Mesenchymal stem cell (in vitro differentiated cells and primary cell): ENCODE data around the gene ACSF3.

ENCODE experiments used
- DNase-seq: peaks from one replicate; pipeline ENCODE4 v3.0.0-alpha.2; 2013
- H2AFZ ChIP-seq: one replicate; pipeline ENCODE4 v1.6.1; 2013; ENCODE audit warnings: low read depth, mild to moderate bottlenecking, control low read depth, inconsistent platforms, low read length, moderate library complexity
- H2AK5ac ChIP-seq: 2 replicates; pipeline ENCODE4 v1.6.1; 2013; ENCODE audit warnings: low read length, moderate library complexity, mild to moderate bottlenecking, inconsistent platforms; ENCODE audit not compliant: severe bottlenecking
- H2BK120ac ChIP-seq: one replicate; pipeline ENCODE4 v1.6.1; 2013; ENCODE audit warnings: low read depth, mild to moderate bottlenecking, inconsistent platforms, low read length, moderate library complexity
- H2BK12ac ChIP-seq, 2 experiments: one replicate each; pipeline ENCODE4 v1.6.1; 2013; ENCODE audit warnings: inconsistent platforms in 2 of 2, low read length in 2 of 2, mild to moderate bottlenecking in 2 of 2, moderate library complexity in 2 of 2, control low read depth in 1 of 2
- H2BK15ac ChIP-seq: one replicate; pipeline ENCODE4 v1.6.1; 2013; ENCODE audit warnings: mild to moderate bottlenecking, low read depth, inconsistent platforms; ENCODE audit not compliant: poor library complexity, severe bottlenecking
- H2BK5ac ChIP-seq: 2 replicates; pipeline ENCODE4 v1.6.1; 2013; ENCODE audit warnings: low read depth, mild to moderate bottlenecking, low read length, control low read depth, inconsistent platforms; ENCODE audit not compliant: poor library complexity, severe bottlenecking
- H3K14ac ChIP-seq, 2 experiments: one replicate each; pipeline ENCODE4 v1.6.1; 2013; ENCODE audit warnings: inconsistent platforms in 2 of 2, low read length in 2 of 2, control low read depth in 1 of 2, mild to moderate bottlenecking in 1 of 2, moderate library complexity in 1 of 2
- H3K18ac ChIP-seq, 2 experiments: one replicate each; pipeline ENCODE4 v1.6.1; 2013; ENCODE audit warnings: inconsistent platforms in 2 of 2, low read length in 2 of 2, control low read depth in 1 of 2, low read depth in 1 of 2, mild to moderate bottlenecking in 1 of 2
- H3K23ac ChIP-seq, 2 experiments: one replicate each; pipeline ENCODE4 v1.6.1; 2013; ENCODE audit warnings: inconsistent platforms in 2 of 2, low read length in 2 of 2, mild to moderate bottlenecking in 2 of 2, moderate library complexity in 2 of 2, control low read depth in 1 of 2
- H3K27ac ChIP-seq: 2 replicates; pipeline ENCODE4 v1.5.1; 2013; ENCODE audit warnings: mild to moderate bottlenecking, moderate library complexity, low read length, control low read depth, inconsistent platforms; ENCODE audit not compliant: poor library complexity, severe bottlenecking
- H3K27me3 ChIP-seq, 2 experiments: 2 replicates each; pipeline versions ENCODE4 v1.6.1 to v1.7.0; 2013; ENCODE audit warnings: low read length in 2 of 2, mild to moderate bottlenecking in 2 of 2, moderate library complexity in 2 of 2, control low read depth in 1 of 2, inconsistent platforms in 1 of 2; ENCODE audit not compliant: control insufficient read depth in 1 of 2, insufficient read depth in 1 of 2
- H3K36me3 ChIP-seq, 2 experiments: 2 replicates each; pipeline versions ENCODE4 v1.6.1 to v1.7.0; 2013; ENCODE audit warnings: low read length in 2 of 2, control low read depth in 1 of 2, inconsistent platforms in 1 of 2, low read depth in 1 of 2, mild to moderate bottlenecking in 1 of 2; ENCODE audit not compliant: insufficient read depth in 2 of 2, control insufficient read depth in 1 of 2
- H3K4ac ChIP-seq, 2 experiments: one replicate each; pipeline ENCODE4 v1.6.1; 2013; ENCODE audit warnings: inconsistent platforms in 2 of 2, low read length in 2 of 2, mild to moderate bottlenecking in 2 of 2, moderate library complexity in 2 of 2, control low read depth in 1 of 2, low read depth in 1 of 2
- H3K4me1 ChIP-seq: 2 replicates; pipeline ENCODE4 v1.6.1; 2013; ENCODE audit warnings: low read depth, low read length, control low read depth; ENCODE audit not compliant: control insufficient read depth, insufficient read depth
- H3K4me2 ChIP-seq: 2 replicates; pipeline ENCODE4 v1.6.1; 2013; ENCODE audit warnings: low read length, mild to moderate bottlenecking, inconsistent platforms; ENCODE audit not compliant: poor library complexity, severe bottlenecking
- H3K4me3 ChIP-seq, 2 experiments: 2 replicates each; pipeline versions ENCODE4 v1.5.1 to v1.7.0; 2013; ENCODE audit warnings: low read length in 2 of 2, mild to moderate bottlenecking in 2 of 2, control low read depth in 1 of 2, low read depth in 1 of 2; ENCODE audit not compliant: insufficient read depth in 1 of 2
- H3K79me1 ChIP-seq: replicated peaks from 2 replicates; pipeline ENCODE4 v1.6.1; 2013; ENCODE audit warnings: mild to moderate bottlenecking, control low read depth, low read length, inconsistent platforms; ENCODE audit not compliant: poor library complexity, severe bottlenecking
- H3K9ac ChIP-seq: 2 replicates; pipeline ENCODE4 v1.7.0; 2013; ENCODE audit warnings: mild to moderate bottlenecking, low read length, moderate library complexity
- H3K9me3 ChIP-seq: 2 replicates; pipeline ENCODE4 v1.7.0; 2013; ENCODE audit warnings: mild to moderate bottlenecking, low read length; ENCODE audit not compliant: control insufficient read depth
- H4K8ac ChIP-seq: one replicate; pipeline ENCODE4 v1.6.1; 2013; ENCODE audit warnings: inconsistent platforms, mild to moderate bottlenecking, low read length, moderate library complexity
- H4K91ac ChIP-seq: one replicate; pipeline ENCODE4 v1.6.1; 2013; ENCODE audit warnings: mild to moderate bottlenecking, low read length, inconsistent platforms
- WGBS: methylation state at CpG from one replicate; pipeline ENCODE4 v1.1.7; 2013; ENCODE audit warnings: mixed read lengths; 5-methylcytosine and 5-hydroxymethylcytosine counted together

The ACSF3 gene

GRCh38 chr16:89132194-89133005 lies 38.7 kb downstream of the ACSF3 start:
- no peak overlapping the region for H3K9ac ChIP-seq
- no peak overlapping the region for H3K27ac ChIP-seq
- peaks cover 2% of the 10 kb centered on the region for H3K4me1 ChIP-seq
- no peak overlapping the region for H3K4me2 ChIP-seq
- no peak overlapping the region for H3K18ac ChIP-seq
- no peak overlapping the region for H3K14ac ChIP-seq
- no peak overlapping the region for H2BK15ac ChIP-seq
- no peak overlapping the region for H4K91ac ChIP-seq
- H4K8ac ChIP-seq, result no peak overlapping the region
- H2AFZ ChIP-seq, result no peak overlapping the region
- H3K23ac ChIP-seq, result no peak overlapping the region
- peaks cover 53 to 59% of the 10 kb centered on the region in 2 experiments for H3K36me3 ChIP-seq
- no peaks in the 10 kb centered on the region for H3K27me3 ChIP-seq
- peaks cover 28% of the 10 kb centered on the region for H3K79me1 ChIP-seq
- H2AK5ac ChIP-seq, result no peak overlapping the region
- H2BK12ac ChIP-seq, result no peak overlapping the region
- H3K4ac ChIP-seq, result no peak overlapping the region
- H2BK5ac ChIP-seq, result no peak overlapping the region
- H3K9me3 ChIP-seq, result peaks cover 11% of the 10 kb centered on the region
- H3K4me3 ChIP-seq, result no peak overlapping the region
- H2BK120ac ChIP-seq, result no peak overlapping the region
- DNase-seq, result no peak
- 96% methylated on average over 22 of the region's 22 CpGs for WGBS

DNA sequence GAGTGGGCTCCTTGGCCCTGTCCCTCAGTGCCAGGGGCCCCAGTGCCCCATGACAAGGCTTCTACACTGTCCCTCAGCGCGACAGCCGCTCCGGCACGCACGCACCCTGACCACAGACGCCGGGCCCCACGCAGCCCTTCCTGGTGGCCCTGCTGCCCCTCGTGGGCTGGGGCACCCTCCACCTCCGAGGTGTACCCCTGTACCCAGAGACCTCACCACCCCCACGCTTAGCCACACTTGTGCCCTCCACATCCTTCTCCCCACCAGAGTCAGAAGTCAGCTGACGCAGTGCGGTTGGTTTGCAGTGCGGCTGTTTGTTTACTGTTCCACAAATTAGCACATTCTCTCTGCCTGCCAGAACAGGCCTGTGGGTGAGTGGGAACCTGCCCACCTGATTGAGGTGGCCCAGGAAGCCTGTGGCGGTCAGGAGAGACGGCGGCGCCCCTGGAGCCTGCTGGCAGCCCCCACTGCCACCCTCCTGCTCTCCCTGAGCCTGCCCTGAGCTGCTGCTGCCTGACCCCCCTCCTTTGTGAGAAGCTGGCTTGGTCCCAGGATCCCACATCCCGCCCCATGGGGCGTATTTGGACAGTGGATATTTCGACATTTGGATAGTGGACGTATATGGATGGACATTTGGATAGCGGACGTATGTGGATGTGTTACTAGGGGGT lies 39.9 kb downstream of the ACSF3 start:
- Histone ChIP-seq H3K18ac (no peak overlapping the region), H2BK12ac (no peak overlapping the region), H4K8ac (no peak overlapping the region), H3K36me3 (peaks cover 53 to 70% of the 10 kb centered on the region in 2 experiments), H3K4me3 (no peak overlapping the region), H3K79me1 (peaks cover 28% of the 10 kb centered on the region), H2AK5ac (no peak overlapping the region), H2BK5ac (no peak overlapping the region), H4K91ac (no peak overlapping the region), H3K23ac (no peak overlapping the region), H3K4ac (no peak overlapping the region), H3K4me2 (no peak overlapping the region), H3K27ac (no peak overlapping the region), H2BK120ac (no peak overlapping the region), H3K14ac (no peak overlapping the region), H3K4me1 (peaks cover 2% of the 10 kb centered on the region), H3K9me3 (peaks cover 11% of the 10 kb centered on the region), H2BK15ac (no peak overlapping the region), H2AFZ (no peak overlapping the region), H3K9ac (no peak overlapping the region), H3K27me3 (no peaks in the 10 kb centered on the region)
- 98% methylated on average over 25 of the region's 25 CpGs for WGBS
- no peak for DNase-seq

DNA sequence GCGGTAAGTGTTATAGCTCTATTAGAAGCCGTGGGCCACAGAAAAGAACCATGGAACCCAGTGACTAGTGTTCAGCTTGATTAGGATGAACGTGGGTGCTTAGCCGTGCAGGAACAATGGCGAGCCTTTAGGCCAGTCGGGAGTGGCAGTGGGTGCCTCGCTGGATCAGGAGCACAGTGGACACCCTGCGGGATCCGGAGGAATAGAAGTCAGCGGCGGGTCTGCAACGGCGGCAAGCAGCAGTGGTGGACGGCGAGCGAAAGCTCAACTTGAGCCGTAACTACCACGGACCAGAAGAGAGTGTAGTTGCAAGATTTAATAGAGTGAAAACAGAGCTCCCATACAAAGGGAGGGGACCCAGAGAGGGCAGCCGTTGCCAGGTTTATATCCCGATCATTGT lies 40.6 kb downstream of the ACSF3 start:
- Histone ChIP-seq H2BK12ac (no peak overlapping the region), H3K18ac (no peak overlapping the region), H2AFZ (no peak overlapping the region), H3K4me3 (no peak overlapping the region), H3K27ac (no peak overlapping the region), H3K4me2 (no peak overlapping the region), H2BK15ac (no peak overlapping the region), H3K23ac (no peak overlapping the region), H2BK5ac (no peak overlapping the region), H3K4me1 (peaks cover 2% of the 10 kb centered on the region), H3K79me1 (peaks cover 27% of the 10 kb centered on the region), H3K4ac (no peak overlapping the region), H3K27me3 (no peaks in the 10 kb centered on the region), H4K91ac (no peak overlapping the region), H3K9me3 (peaks cover 9% of the 10 kb centered on the region), H4K8ac (no peak overlapping the region), H3K36me3 (peaks cover 47 to 72% of the 10 kb centered on the region in 2 experiments), H3K14ac (no peak overlapping the region), H2BK120ac (no peak overlapping the region), H2AK5ac (no peak overlapping the region), H3K9ac (no peak overlapping the region)
- DNase-seq, result no peak
- whole genome bisulfite sequencing, result 97% methylated on average over 17 of the region's 20 CpGs

GRCh38 chr16:89135166-89135565 lies 41.5 kb downstream of the ACSF3 start:
- Histone ChIP-seq H3K27ac (no peak overlapping the region), H3K36me3 (peaks cover 44 to 79% of the 10 kb centered on the region in 2 experiments), H4K91ac (no peak overlapping the region), H2BK5ac (no peak overlapping the region), H3K4ac (no peak overlapping the region), H3K14ac (no peak overlapping the region), H2BK120ac (no peak overlapping the region), H3K9ac (no peak overlapping the region), H2BK12ac (no peak overlapping the region), H3K27me3 (no peaks in the 10 kb centered on the region), H2BK15ac (no peak overlapping the region), H2AFZ (no peak overlapping the region), H3K18ac (no peak overlapping the region), H3K4me3 (no peak overlapping the region), H3K4me2 (no peak overlapping the region), H3K23ac (no peak overlapping the region), H4K8ac (no peak overlapping the region), H3K4me1 (peaks cover 2% of the 10 kb centered on the region), H3K79me1 (peaks cover 28% of the 10 kb centered on the region), H2AK5ac (no peak overlapping the region), H3K9me3 (peaks cover under 1% of the 10 kb centered on the region)
- no peak for DNase-seq
- WGBS, result 95% methylated on average over 11 of the region's 11 CpGs
